Left lung (tissue), 10 donors: Measurements from ENCODE around the gene AKT2. TPM values are rescaled to one million over a fixed set of nuclear protein-coding genes. Genes with fewer than 3 reads are reported as not detected.

Source experiments
- ATAC-seq: fragments of 200-7000 bp; cut with Tn5 transposase; one replicate; pipeline ENCODE4 v1.9.1; 2020; ENCODE audit warnings: moderate library complexity
- DNase-seq, 4 donors: peaks; one replicate each; pipeline ENCODE4 v3.0.0-alpha.2; 2013 to 2020
- H3K27ac ChIP-seq, 2 donors: fragments of 200-600 bp; sonication (generic) in 1 of 2; one replicate each; pipeline versions ENCODE4 v1.5.0 to v1.8.0; 2020 to 2021
- H3K27me3 ChIP-seq, 2 donors: fragments of 200-600 bp; sonication (generic) in 1 of 2; one replicate each; pipeline versions ENCODE4 v1.5.0 to v1.8.0; 2020 to 2021
- H3K36me3 ChIP-seq, 2 donors: fragments of 200-600 bp; sonication (generic) in 1 of 2; one replicate each; pipeline versions ENCODE4 v1.5.0 to v1.8.0; 2020 to 2021
- H3K4me1 ChIP-seq, 2 donors: fragments of 200-600 bp; one replicate each; pipeline ENCODE4 v1.8.0; 2021
- H3K4me3 ChIP-seq, 2 donors: fragments of 200-600 bp; sonication (generic) in 1 of 2; one replicate each; pipeline versions ENCODE4 v1.5.0 to v1.8.0; 2020 to 2021; ENCODE audit warnings: mild to moderate bottlenecking in 1 of 2
- H3K9me3 ChIP-seq, 2 donors: fragments of 200-600 bp; sonication (generic) in 1 of 2; one replicate each; pipeline versions ENCODE4 v1.5.0 to v1.8.0; 2020 to 2021
- CTCF ChIP-seq, 2 donors: fragments of 200-600 bp; sonication (generic) in 1 of 2; IDR thresholded peaks; one replicate each; pipeline versions ENCODE4 v1.5.0 to v1.8.0; 2021; ENCODE audit warnings: antibody characterized with exemption in 2 of 2
- intact Hi-C, 2 donors: fragments of 100-400 bp; cut with DNase I; formaldehyde crosslinking; loops; one replicate each; pipeline versions ENCODE4 v1.11.2 to v1.14.2; 2022
- polyA plus RNA-seq, 6 donors: library from polyadenylated mRNA; unstranded; fragments of 120-200 nt; gene quantifications; one replicate each; pipeline ENCODE4 v1.2.1, GENCODE V29; 2013; ENCODE audit not compliant: insufficient read length in 6 of 6
- total RNA-seq, 2 donors: library from RNA; stranded (reverse); fragmentation: NEBNext Ultra II Directional; extraction: Animal tissue kit (Norgen Biotek cat#: 25700); gene quantifications; one replicate each; pipeline ENCODE4 v1.2.1, GENCODE V29; 2021
- donor health status: DM: no; HTN: yes; CAD: no.
- donor health status: DM: no; HTN: no; CAD: no.

The AKT2 gene
- total and polyA plus RNA-seq, 8 donors, result 102 to 182 (median 163) TPM

GRCh38 chr19:40303765-40304164 is 18.6 kb upstream of the AKT2 start:
- Histone ChIP-seq H3K4me1 (no peaks in the 10 kb centered on the region), H3K36me3 (no peaks in the 10 kb centered on the region), H3K27me3 (no peaks in the 10 kb centered on the region), H3K4me3 (no peak overlapping the region), H3K27ac (no peak overlapping the region), H3K9me3 (no peaks in the 10 kb centered on the region)
- ATAC-seq (no peak), DNase-seq (no peak)
- no peak for TF ChIP-seq CTCF (IDR thresholded peaks at IDR 0.05)
- intact Hi-C loops, result no loop called here

- H3K4me1 ChIP-seq, result no peaks in the 10 kb centered on the region
- no peak overlapping the region for H3K4me3 ChIP-seq
- TF ChIP-seq CTCF (IDR thresholded peaks at IDR 0.05), result no peak
- H3K27me3 ChIP-seq, result no peaks in the 10 kb centered on the region
- no peaks in the 10 kb centered on the region for H3K9me3 ChIP-seq
- intact Hi-C loops, result no loop called here
- DNase-seq, result no peak
- no peak for ATAC-seq
- H3K27ac ChIP-seq, result no peak overlapping the region
- H3K36me3 ChIP-seq, result no peaks in the 10 kb centered on the region
These were observed 17.3 kb upstream of the AKT2 start for GRCh38 chr19:40302224-40303011.

GRCh38 chr19:40300668-40301067 is 15.5 kb upstream of the AKT2 start:
- DNase-seq (peak in 1 of 4 donors; percentile 18), ATAC-seq (no peak)
- intact Hi-C loops, result no loop called here

GRCh38 chr19:40298026-40298425 is 12.9 kb upstream of the AKT2 start:
- intact Hi-C loops, result no loop called here
- no peak overlapping the region for H3K4me3 ChIP-seq
- H3K27ac ChIP-seq, result no peak overlapping the region
- no peak for DNase-seq
- H3K27me3 ChIP-seq, result no peaks in the 10 kb centered on the region
- H3K36me3 ChIP-seq, result no peaks in the 10 kb centered on the region
- no peak for TF ChIP-seq CTCF (IDR thresholded peaks at IDR 0.05)
- H3K9me3 ChIP-seq, result no peaks in the 10 kb centered on the region
- ATAC-seq, result no peak
- no peaks in the 10 kb centered on the region for H3K4me1 ChIP-seq

More at GRCh38 chr19:40300668-40301067, 15.5 kb upstream of the AKT2 start:
- Histone ChIP-seq H3K27ac (no peak overlapping the region), H3K9me3 (no peaks in the 10 kb centered on the region), H3K4me1 (no peaks in the 10 kb centered on the region), H3K4me3 (no peak overlapping the region), H3K27me3 (no peaks in the 10 kb centered on the region), H3K36me3 (no peaks in the 10 kb centered on the region)
- no peak for TF ChIP-seq CTCF (IDR thresholded peaks at IDR 0.05)

GRCh38 chr19:40294560-40294959 is 9.4 kb upstream of the AKT2 start:
- intact Hi-C loops, result no loop called here
- H3K4me3 ChIP-seq, result no peak overlapping the region
- no peaks in the 10 kb centered on the region for H3K27me3 ChIP-seq
- no peak for ATAC-seq
- peak in 1 of 4 donors; percentile 9 for DNase-seq
- no peaks in the 10 kb centered on the region for H3K4me1 ChIP-seq
- H3K27ac ChIP-seq, result no peak overlapping the region
- H3K9me3 ChIP-seq, result no peaks in the 10 kb centered on the region
- H3K36me3 ChIP-seq, result no peaks in the 10 kb centered on the region
- TF ChIP-seq CTCF (IDR thresholded peaks at IDR 0.05), result no peak
